HUES48 (cell line): ENCODE results near the gene INPP5D.

Experiments used
- H3K27ac ChIP-seq: one replicate; pipeline ENCODE4 v1.7.0; 2013; ENCODE audit warnings: low read depth, low read length, inconsistent platforms
- H3K27me3 ChIP-seq: 2 replicates; pipeline ENCODE4 v1.6.1; 2013; ENCODE audit warnings: mild to moderate bottlenecking, low read length; ENCODE audit not compliant: control insufficient read depth, insufficient read depth
- H3K36me3 ChIP-seq: 2 replicates; pipeline ENCODE4 v1.6.1; 2013; ENCODE audit warnings: low read length; ENCODE audit not compliant: control insufficient read depth, insufficient read depth
- H3K4me1 ChIP-seq: 2 replicates; pipeline ENCODE4 v1.6.1; 2013; ENCODE audit warnings: mild to moderate bottlenecking, low read length; ENCODE audit not compliant: control insufficient read depth, insufficient read depth
- H3K4me3 ChIP-seq: 2 replicates; pipeline ENCODE4 v1.5.1; 2013; ENCODE audit warnings: mild to moderate bottlenecking, low read depth, low read length
- H3K9ac ChIP-seq: 2 replicates; pipeline ENCODE4 v1.6.1; 2013; ENCODE audit warnings: mild to moderate bottlenecking, low read depth, low read length, moderate library complexity
- H3K9me3 ChIP-seq: 2 replicates; pipeline ENCODE4 v1.6.1; 2013; ENCODE audit warnings: low read length; ENCODE audit not compliant: control insufficient read depth, insufficient read depth

INPP5D gene

DNA sequence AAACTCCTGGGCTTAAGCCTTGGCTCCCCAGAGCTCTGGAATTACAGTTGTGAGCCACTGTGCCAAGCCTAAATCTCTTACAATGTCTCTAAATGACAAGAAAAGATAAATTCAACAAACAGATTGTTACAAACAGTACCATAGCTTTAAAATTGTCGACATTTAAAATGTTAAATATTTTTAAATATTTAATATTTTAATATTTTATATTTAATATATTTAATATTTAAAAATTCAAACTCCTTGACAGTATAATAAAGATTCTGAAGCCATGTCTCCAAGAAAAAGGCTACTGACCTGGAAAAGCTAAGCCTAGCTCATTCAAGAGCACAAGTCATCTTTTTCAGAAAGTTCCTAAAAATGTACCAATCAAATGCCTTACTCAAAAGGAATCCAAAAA lies 75.3 kb downstream of the INPP5D start:
- H3K27ac ChIP-seq, result no peak overlapping the region
- no peaks in the 10 kb centered on the region for H3K27me3 ChIP-seq
- no peak overlapping the region for H3K9ac ChIP-seq
- no peak overlapping the region for H3K4me3 ChIP-seq
- H3K36me3 ChIP-seq, result no peaks in the 10 kb centered on the region
- no peaks in the 10 kb centered on the region for H3K9me3 ChIP-seq
- peaks cover 23% of the 10 kb centered on the region for H3K4me1 ChIP-seq

DNA sequence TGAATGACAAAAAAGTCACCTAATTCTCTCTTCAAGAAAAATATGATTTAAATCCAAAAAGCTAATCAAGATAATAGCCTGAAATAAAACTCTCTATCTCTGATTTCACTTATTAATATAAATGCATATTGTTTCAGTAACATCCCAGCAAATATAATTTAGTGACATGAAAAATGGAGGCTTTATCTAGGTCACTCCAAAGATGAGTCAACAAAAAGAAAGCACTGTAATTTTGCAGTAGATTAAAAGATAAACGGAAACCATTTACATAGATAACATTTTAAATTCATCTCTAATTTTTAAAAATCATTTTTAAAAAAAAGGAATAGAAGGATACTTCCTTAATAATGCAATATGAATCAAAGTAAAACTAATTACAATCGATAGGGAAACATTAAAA lies 76.9 kb downstream of the INPP5D start:
- Histone ChIP-seq H3K4me1 (peaks cover 33% of the 10 kb centered on the region), H3K9me3 (no peaks in the 10 kb centered on the region), H3K27me3 (no peaks in the 10 kb centered on the region), H3K9ac (no peak overlapping the region), H3K36me3 (no peaks in the 10 kb centered on the region), H3K27ac (no peak overlapping the region), H3K4me3 (no peak overlapping the region)

DNA sequence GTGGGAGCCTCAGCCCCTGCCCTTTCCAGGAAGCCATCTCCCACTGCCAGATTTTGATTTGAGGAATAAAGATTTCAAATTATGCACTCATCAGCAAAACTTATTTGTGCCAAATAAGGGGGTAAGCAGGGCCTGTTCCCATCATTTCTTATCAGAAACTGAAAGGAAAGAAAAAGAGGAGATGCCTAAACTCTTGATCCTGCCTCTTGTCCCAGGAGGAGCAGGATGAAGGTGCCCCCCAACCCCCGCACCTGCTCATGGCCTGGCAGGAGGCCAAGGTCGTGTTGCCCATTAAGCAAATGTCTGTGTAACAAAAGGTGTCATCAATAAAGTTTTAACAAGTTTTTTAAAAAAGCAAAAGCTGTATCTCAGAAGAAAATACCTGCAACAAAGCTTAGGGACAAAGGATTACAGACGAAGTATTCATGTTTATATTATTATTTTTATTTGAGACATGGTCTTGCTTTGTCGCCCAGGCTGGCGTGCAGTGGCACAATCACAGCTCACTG lies 80.0 kb downstream of the INPP5D start:
- H3K9ac ChIP-seq, result peak overlapping the region; percentile 53; the same call in 1 of the 2 replicates
- no peaks in the 10 kb centered on the region for H3K27me3 ChIP-seq
- no peaks in the 10 kb centered on the region for H3K36me3 ChIP-seq
- no peak overlapping the region for H3K4me3 ChIP-seq
- no peaks in the 10 kb centered on the region for H3K9me3 ChIP-seq
- peak overlapping the region; percentile 82 for H3K27ac ChIP-seq
- peaks cover 45% of the 10 kb centered on the region for H3K4me1 ChIP-seq

DNA sequence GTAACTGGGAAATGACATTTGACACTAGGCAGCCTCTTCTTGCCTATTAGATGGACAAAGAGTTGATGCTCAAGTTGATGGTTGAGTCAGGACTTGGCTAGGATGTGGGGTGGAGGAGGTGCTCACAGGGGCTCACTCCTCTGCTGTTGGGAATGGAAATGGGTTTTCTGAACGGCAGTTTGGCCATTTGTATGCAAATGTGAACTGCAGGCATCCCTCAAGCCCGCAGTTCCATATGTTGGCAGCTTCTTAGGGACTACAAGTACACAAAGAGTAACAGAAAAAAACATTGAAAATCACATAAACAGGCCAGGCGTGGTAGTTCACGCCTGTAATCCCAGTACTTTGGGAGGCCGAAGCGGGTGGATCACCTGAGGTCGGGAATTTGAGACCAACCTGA lies 80.8 kb downstream of the INPP5D start:
- Histone ChIP-seq H3K36me3 (no peaks in the 10 kb centered on the region), H3K4me3 (no peak overlapping the region), H3K4me1 (peaks cover 45% of the 10 kb centered on the region), H3K9ac (0 out of 2 replicates have a peak overlapping the region, but pooled peaks have one; percentile 7), H3K9me3 (no peaks in the 10 kb centered on the region), H3K27ac (peak overlapping the region; percentile 82), H3K27me3 (no peaks in the 10 kb centered on the region)

- no peaks in the 10 kb centered on the region for H3K36me3 ChIP-seq
- no peaks in the 10 kb centered on the region for H3K9me3 ChIP-seq
- H3K27ac ChIP-seq, result no peak overlapping the region
- no peak overlapping the region for H3K9ac ChIP-seq
- no peaks in the 10 kb centered on the region for H3K27me3 ChIP-seq
- no peak overlapping the region for H3K4me3 ChIP-seq
- peaks cover 45% of the 10 kb centered on the region for H3K4me1 ChIP-seq
Observed at GRCh38 chr2:233141901-233142300, 81.8 kb downstream of the INPP5D start.

DNA sequence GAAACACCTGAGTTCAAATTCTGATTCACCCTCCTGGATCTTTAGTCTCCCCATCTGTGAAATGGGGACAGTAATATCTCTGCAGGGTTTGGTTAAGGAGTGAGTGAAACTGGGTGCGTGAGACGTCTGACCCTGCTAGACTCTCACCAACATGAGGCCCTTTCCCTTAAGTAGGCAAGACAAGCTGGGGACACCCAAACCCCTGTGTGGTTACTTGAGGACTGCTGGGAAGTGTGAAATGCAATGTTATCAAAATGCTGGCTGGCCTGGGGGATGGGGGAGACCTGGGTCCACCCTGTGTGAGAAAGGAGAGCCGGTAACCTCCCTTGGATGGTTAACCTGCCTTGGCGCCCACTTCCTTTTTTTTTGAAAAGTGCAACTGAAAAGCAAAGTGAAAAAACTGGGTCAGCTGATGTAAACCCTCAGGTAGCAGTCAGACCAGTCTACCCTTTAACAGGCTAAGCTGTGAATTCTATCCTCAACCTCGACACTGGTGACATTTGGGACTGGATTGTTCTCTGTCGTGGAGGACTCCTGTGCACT lies 82.3 kb downstream of the INPP5D start:
- Histone ChIP-seq H3K9me3 (no peaks in the 10 kb centered on the region), H3K4me3 (no peak overlapping the region), H3K27ac (no peak overlapping the region), H3K27me3 (no peaks in the 10 kb centered on the region), H3K9ac (no peak overlapping the region), H3K36me3 (no peaks in the 10 kb centered on the region; the same call in 1 of the 2 replicates), H3K4me1 (peaks cover 45% of the 10 kb centered on the region)

DNA sequence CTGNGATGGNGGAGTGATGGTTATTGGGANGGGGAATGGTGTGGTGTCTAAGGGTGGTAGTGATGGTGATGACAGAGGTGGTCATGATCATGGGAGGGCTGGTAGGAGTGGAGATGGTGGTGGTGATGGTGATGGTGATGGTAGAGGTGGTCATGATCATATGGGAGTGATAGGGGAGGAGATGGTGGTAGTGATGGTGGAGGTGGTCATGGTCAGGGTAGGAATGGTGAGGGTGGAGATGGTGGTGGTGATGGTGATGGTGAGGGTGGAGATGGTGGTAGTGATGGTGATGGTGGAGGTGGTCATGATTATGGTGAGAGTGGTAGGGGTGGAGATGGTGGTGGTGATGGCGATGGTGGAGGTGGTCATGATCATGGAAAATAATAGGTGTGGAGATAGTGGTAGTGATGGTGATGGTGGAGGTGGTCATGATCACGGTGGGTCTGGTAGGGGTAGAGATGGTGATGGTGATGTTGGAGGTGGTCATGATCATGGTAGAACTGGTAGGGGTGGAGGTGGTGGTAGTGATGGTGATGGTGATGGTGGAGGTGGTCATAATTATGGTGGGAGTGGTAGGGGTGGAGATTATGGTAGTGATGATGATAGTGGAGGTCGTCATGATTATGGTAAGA lies 83.7 kb downstream of the INPP5D start:
- no peak overlapping the region for H3K4me3 ChIP-seq
- H3K9me3 ChIP-seq, result no peaks in the 10 kb centered on the region
- H3K27ac ChIP-seq, result no peak overlapping the region
- H3K4me1 ChIP-seq, result peaks cover 39% of the 10 kb centered on the region
- no peaks in the 10 kb centered on the region for H3K27me3 ChIP-seq
- no peak overlapping the region for H3K9ac ChIP-seq
- H3K36me3 ChIP-seq, result no peaks in the 10 kb centered on the region; the same call in 1 of the 2 replicates

- Histone ChIP-seq H3K27ac (no peak overlapping the region), H3K27me3 (no peaks in the 10 kb centered on the region), H3K4me3 (no peak overlapping the region), H3K36me3 (no peaks in the 10 kb centered on the region; the same call in 1 of the 2 replicates), H3K4me1 (peaks cover 24% of the 10 kb centered on the region), H3K9ac (no peak overlapping the region), H3K9me3 (no peaks in the 10 kb centered on the region)
Observed at GRCh38 chr2:233145726-233146125, 85.6 kb downstream of the INPP5D start.

DNA sequence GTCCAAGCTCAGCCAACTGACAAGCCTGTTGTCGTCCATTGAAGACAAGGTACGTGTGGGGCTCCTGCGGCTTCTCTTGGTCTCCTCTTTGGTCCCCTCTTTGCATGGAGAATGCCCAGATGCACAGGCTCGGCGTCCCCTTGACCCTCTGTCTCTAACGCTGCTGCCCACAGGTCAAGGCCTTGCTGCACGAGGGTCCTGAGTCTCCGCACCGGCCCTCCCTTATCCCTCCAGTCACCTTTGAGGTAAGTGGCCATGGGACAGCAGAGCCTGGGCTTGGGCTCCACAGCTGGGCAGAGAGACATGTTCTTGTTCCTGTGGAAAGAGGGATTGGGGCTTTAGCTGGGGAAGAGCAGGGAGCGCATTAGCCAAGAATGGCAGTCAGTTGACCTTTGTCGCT lies 86.1 kb downstream of the INPP5D start:
- H3K27ac ChIP-seq, result no peak overlapping the region
- H3K4me3 ChIP-seq, result no peak overlapping the region
- no peaks in the 10 kb centered on the region for H3K27me3 ChIP-seq
- no peak overlapping the region for H3K9ac ChIP-seq
- H3K9me3 ChIP-seq, result no peaks in the 10 kb centered on the region
- no peaks in the 10 kb centered on the region; the same call in 1 of the 2 replicates for H3K36me3 ChIP-seq
- H3K4me1 ChIP-seq, result peaks cover 20% of the 10 kb centered on the region

DNA sequence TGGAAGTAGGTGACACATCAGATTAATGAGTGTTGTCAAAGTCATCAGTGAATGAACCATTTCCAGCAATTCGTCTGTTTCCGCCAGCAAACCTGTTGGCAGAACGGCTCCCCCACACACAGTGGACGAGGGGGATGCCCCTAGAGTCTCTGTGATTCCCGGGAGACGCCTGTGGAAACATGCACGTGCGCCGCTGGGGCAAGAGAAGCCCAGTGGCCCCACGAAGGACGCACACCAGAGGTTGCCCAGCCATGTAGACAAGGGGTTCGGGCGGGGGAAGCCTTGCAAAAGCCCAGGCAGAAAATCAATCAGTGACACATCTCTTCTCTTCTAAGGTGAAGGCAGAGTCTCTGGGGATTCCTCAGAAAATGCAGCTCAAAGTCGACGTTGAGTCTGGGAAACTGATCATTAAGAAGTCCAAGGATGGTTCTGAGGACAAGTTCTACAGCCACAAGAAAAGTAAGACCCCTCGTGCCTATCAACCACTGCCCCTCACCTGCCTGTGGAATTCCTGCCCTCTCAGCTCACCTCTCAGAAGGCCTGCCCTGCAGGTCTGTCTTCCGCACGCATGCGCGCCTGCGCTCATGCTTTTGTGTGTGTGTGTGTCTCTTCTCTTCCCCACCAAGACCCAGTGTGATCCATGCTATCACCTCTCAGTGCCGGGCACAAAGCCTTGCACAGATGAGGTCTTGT lies 87.1 kb downstream of the INPP5D start:
- H3K27me3 ChIP-seq, result no peaks in the 10 kb centered on the region
- H3K4me1 ChIP-seq, result peaks cover 10% of the 10 kb centered on the region
- H3K9me3 ChIP-seq, result no peaks in the 10 kb centered on the region
- H3K9ac ChIP-seq, result no peak overlapping the region
- H3K4me3 ChIP-seq, result no peak overlapping the region
- H3K36me3 ChIP-seq, result no peaks in the 10 kb centered on the region; the same call in 1 of the 2 replicates
- H3K27ac ChIP-seq, result no peak overlapping the region

DNA sequence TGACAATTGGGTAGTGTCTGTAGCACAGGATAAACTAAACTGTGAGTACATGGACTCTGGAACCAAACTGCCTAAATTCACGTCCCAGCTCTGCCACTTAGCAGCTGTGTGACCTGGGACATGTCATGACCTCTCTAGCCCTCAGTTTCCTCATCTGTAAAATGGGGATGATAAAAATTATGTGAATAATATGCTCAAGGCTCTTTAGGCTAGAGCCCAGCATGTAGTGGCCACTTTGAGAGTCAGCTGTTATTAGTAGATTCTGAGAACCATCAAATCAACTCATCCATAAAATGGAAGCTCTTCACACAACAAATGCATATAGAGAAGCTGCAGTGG lies 87.7 kb downstream of the INPP5D start:
- Histone ChIP-seq H3K36me3 (no peaks in the 10 kb centered on the region; the same call in 1 of the 2 replicates), H3K27ac (no peak overlapping the region), H3K9ac (no peak overlapping the region), H3K4me3 (no peak overlapping the region), H3K4me1 (peaks cover 5% of the 10 kb centered on the region), H3K27me3 (no peaks in the 10 kb centered on the region), H3K9me3 (no peaks in the 10 kb centered on the region)
